Measurements from ENCODE around the gene CAMK2B.

GRCh38 chr7:44231088-44231487 lies 94.3 kb downstream of the CAMK2B start:
- no peak for TF ChIP-seq REST (IDR thresholded peaks at IDR 0.05; ENCODE audit: unreplicated experiment)
- TF ChIP-seq CTCF (conservative IDR thresholded peaks at IDR 0.05; ENCODE audit: low read depth in 2 of 2), result 0 out of 4 replicates have a peak, but pooled peaks of 1 of the 2 experiments have one; percentile 10
- TF ChIP-seq EZH2phosphoT487 (IDR thresholded peaks at IDR 0.05; ENCODE audit: unreplicated experiment), result no peak

Measured in GM23338 (cell line).